ENCODE measurements around the gene PLPPR4.

GRCh38 chr1:99304725-99305282 is 40.5 kb downstream of the PLPPR4 start:
- TF ChIP-seq, protein P1, sequence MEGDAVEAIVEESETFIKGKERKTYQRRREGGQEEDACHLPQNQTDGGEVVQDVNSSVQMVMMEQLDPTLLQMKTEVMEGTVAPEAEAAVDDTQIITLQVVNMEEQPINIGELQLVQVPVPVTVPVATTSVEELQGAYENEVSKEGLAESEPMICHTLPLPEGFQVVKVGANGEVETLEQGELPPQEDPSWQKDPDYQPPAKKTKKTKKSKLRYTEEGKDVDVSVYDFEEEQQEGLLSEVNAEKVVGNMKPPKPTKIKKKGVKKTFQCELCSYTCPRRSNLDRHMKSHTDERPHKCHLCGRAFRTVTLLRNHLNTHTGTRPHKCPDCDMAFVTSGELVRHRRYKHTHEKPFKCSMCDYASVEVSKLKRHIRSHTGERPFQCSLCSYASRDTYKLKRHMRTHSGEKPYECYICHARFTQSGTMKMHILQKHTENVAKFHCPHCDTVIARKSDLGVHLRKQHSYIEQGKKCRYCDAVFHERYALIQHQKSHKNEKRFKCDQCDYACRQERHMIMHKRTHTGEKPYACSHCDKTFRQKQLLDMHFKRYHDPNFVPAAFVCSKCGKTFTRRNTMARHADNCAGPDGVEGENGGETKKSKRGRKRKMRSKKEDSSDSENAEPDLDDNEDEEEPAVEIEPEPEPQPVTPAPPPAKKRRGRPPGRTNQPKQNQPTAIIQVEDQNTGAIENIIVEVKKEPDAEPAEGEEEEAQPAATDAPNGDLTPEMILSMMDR (IDR thresholded peaks at IDR 0.05) = no peak
- no peak for TF ChIP-seq EP300 (IDR thresholded peaks at IDR 0.05)
- no peak for TF ChIP-seq POLR2A (IDR thresholded peaks at IDR 0.05)

Measured in suprapubic skin (tissue), 3 donors.